Activated CD4-positive, alpha-beta memory T cell treated with anti-CD3 and anti-CD28 coated beads, Interleukin-2, amount 10 ng/mL, durations not matched to agents 7 days and 5 days (primary cell): Measurements from ENCODE around the gene HPCAL1. TPM values are rescaled to one million over a fixed set of nuclear protein-coding genes. Genes with fewer than 3 reads are reported as not detected.
"Not testable (repeated sequence)": the region's sequence is repeated elsewhere in the genome, so short reads cannot be mapped to it uniquely, and the experiment has no call there.

Experiments
- CTCF ChIA-PET: fragments of 350-600 bp; sonication (Branson Sonifier 250); formaldehyde crosslinking; loops from one replicate; lab custom pipeline; 2021; ENCODE audit warnings: antibody characterized with exemption, inconsistent platforms; lab: Charles Lee
- POLR2A ChIA-PET: fragments of 350-600 bp; sonication (Branson Sonifier 250); formaldehyde crosslinking; loops from one replicate; lab custom pipeline; 2021; ENCODE audit warnings: antibody characterized with exemption; lab: Charles Lee
- DNase-seq: peaks from one replicate; pipeline ENCODE4 v3.0.0-alpha.2; 2020
- H3K27ac Mint-ChIP-seq: one replicate; pipeline ENCODE4 v1.8.0; 2021; ENCODE audit warnings: mild to moderate bottlenecking, mixed read lengths
- H3K27me3 Mint-ChIP-seq: one replicate; pipeline ENCODE4 v1.8.0; 2021; ENCODE audit warnings: mixed read lengths
- H3K36me3 Mint-ChIP-seq: one replicate; pipeline ENCODE4 v1.8.0; 2021; ENCODE audit warnings: low read depth, mixed read lengths
- H3K4me1 Mint-ChIP-seq: one replicate; pipeline ENCODE4 v1.8.0; 2021; ENCODE audit warnings: mixed read lengths
- H3K4me3 Mint-ChIP-seq: one replicate; pipeline ENCODE4 v1.8.0; 2021; ENCODE audit warnings: mild to moderate bottlenecking, mixed read lengths
- H3K9me3 Mint-ChIP-seq: one replicate; pipeline ENCODE4 v1.8.0; 2021; ENCODE audit warnings: mixed read lengths
- total RNA-seq, 2 experiments: library from RNA; stranded (reverse); gene quantifications; one replicate each; pipeline ENCODE4 v1.2.3, GENCODE V29; 2021

The HPCAL1 gene
- total RNA-seq, 2 experiments from 2014 or later, result 70.0 to 71.4 TPM

DNA sequence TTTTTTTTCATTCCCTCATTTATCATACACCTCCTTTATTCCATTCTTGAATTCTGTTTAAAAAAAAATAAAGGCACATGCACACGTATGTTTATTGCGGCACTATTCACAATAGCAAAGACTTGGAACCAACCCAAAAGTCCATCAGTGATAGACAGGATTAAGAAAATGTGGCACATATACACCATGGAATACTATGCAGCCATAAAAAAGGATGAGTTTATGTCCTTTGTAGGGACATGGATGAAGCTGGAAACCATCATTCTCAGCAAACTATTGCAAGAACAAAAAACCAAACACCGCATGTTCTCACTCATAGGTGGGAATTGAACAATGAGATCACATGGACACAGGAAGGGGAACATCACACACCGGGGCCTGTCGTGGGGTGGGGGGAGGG is 39.2 kb upstream of the HPCAL1 start:
- H3K27me3 Mint-ChIP-seq, H3K36me3 Mint-ChIP-seq, H3K4me1 Mint-ChIP-seq, H3K9me3 Mint-ChIP-seq, DNase-seq, H3K27ac Mint-ChIP-seq, H3K4me3 Mint-ChIP-seq, CTCF ChIA-PET, POLR2A ChIA-PET: not testable (repeated sequence)

DNA sequence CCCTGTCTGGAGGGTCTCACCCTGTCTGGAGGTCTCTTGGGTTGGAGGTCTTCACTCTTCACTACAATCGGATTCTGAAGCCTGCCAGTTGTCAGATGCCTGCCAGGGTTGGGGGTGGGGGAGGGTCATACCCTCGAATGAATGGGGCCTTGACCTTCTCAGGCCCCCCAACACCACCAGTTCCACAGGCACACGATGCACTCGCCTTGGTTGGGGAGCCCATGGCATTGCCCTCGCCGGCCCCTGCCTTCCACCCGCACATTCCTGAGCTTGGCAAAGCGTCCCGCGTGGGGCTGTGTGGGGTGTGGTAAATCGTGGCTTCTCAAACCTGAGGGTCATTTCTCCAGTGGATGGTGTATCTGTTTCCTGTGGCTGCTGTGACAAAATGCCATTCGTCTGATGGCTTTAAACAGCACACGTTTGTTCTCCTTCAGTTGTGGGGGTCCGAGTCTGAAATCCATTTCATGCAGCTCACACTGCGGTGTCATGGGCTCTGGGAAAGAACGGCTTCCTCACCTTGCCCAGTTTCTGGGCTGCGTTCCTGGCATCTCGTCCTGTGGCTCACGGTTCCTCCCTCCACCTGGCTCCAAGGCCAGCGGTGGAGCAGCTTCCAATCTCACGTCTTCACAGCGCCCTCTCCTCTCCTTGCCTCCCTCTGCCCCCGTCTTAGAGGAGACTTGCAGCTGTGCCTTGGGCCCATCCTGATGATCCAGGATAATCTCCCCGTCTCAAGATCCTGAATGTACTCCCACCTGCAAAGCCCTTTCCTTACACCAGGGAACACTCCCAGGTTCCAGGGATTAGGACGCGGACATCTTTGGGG is 38.0 kb upstream of the HPCAL1 start:
- peaks cover 5% of the 10 kb centered on the region for H3K27me3 Mint-ChIP-seq
- no peak overlapping the region for H3K27ac Mint-ChIP-seq
- H3K4me1 Mint-ChIP-seq, result peaks cover 3% of the 10 kb centered on the region
- no peak for DNase-seq
- ChIA-PET POLR2A (no interaction called here), CTCF (interaction anchor here (1.0 to 1.9 kb wide), 4 partner anchors 13 to 170 kb away, joined by 3 to 5 read pairs (median 3); no protein-coding TSS in a partner anchor)
- no peaks in the 10 kb centered on the region for H3K9me3 Mint-ChIP-seq
- no peaks in the 10 kb centered on the region for H3K36me3 Mint-ChIP-seq
- no peak overlapping the region for H3K4me3 Mint-ChIP-seq

DNA sequence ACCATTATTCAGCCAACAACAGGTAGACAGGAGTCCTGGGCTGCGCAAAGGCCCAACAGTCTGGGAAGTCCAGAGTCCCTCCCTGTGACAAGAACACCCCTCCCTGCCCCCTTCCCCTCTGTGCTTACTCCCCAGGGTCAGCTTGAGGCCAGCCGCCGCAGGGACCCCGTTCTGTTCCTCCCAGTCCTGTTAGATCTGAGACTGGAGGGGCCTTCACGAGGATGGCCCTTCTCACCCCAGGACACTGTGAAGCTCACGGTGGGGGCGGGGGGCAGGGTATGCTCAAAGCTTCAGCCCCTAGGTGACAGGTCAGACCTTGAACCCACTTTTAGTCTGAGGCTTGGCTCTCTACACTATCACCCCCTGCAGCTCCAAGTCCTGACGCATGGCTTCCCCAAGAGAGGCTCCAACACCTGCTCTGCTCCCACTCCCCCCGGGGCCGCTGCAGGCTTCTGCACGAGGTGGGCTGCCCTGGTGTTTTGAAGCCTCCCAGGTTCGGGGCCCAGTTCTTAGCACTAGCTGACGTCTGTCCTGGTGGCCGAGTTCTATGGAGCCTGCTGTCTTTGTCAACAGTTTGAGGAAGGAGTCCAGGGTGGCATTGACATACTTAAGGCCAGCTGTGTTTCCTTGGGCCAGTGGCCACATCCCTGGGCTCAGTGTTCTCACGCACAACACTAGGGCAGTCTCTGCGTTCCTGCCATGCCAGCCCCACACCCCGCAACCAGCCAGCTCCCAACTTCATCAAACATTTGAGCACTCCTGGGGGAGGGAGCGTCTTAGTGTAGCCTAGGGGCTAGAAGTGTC is 37.2 kb upstream of the HPCAL1 start:
- POLR2A ChIA-PET, result no interaction called here
- Mint-ChIP-seq H3K36me3 (no peaks in the 10 kb centered on the region), H3K27ac (no peak overlapping the region), H3K4me1 (peaks cover 3% of the 10 kb centered on the region), H3K27me3 (peaks cover 5% of the 10 kb centered on the region), H3K4me3 (no peak overlapping the region), H3K9me3 (no peaks in the 10 kb centered on the region)
- CTCF ChIA-PET, result interaction anchor here (1.0 to 1.9 kb wide), 4 partner anchors 14 to 170 kb away, joined by 3 to 5 read pairs (median 3); no protein-coding TSS in a partner anchor
- DNase-seq, result no peak

DNA sequence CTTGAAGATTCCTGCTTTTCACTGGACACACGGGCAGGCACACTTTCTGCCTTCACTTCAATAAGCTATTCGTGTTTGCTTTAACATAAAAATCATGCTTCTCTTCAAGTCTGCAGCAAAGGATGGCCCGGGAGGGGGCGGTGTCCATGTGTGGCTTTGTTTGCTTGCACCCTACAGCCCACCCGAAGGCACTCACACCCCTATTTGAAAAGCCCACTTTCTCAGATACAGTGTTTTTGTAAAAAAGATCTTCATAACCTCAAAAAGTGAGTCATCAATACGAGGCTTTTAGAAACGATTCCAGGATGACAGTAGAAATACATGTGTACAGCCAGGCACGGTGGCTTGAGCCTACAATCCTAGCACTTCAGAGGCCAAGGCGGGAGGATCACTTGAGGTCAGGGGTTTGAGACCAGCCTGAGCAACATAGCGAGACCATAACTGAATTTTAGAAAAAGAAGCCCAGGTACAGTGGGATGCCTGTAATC is 36.5 kb upstream of the HPCAL1 start:
- no peaks in the 10 kb centered on the region for H3K9me3 Mint-ChIP-seq
- H3K4me3 Mint-ChIP-seq, result no peak overlapping the region
- no peak overlapping the region for H3K27ac Mint-ChIP-seq
- H3K4me1 Mint-ChIP-seq, result peaks cover 5% of the 10 kb centered on the region
- peaks cover 3% of the 10 kb centered on the region for H3K27me3 Mint-ChIP-seq
- ChIA-PET POLR2A (no interaction called here), CTCF (interaction anchor here (1.3 to 1.9 kb wide), 2 partner anchors 14 to 142 kb away, joined by 3 to 5 read pairs; no protein-coding TSS in a partner anchor)
- no peaks in the 10 kb centered on the region for H3K36me3 Mint-ChIP-seq
- no peak for DNase-seq

DNA sequence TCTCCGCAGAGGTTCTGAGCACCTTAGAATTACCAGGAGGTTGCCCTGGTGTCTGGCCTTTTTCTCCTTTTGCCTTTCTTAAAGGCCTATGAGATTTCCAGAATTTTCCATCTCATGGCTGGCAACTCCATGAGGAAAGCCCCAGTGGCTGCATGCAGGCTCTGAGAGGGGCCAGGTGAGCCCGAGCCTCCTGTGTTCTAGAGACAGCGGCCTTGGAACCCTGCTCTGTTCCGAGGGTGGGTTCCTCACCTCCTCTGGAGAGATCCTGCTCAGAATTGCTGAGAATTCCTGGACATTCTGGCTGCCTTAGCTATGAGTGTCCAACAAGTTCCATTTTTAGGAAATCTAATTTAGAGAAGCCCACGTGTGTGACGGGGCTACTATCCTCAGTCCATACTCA is 35.7 kb upstream of the HPCAL1 start:
- H3K27ac Mint-ChIP-seq, result no peak overlapping the region
- CTCF ChIA-PET, result no interaction called here
- H3K4me1 Mint-ChIP-seq, result peaks cover 5% of the 10 kb centered on the region
- POLR2A ChIA-PET, result no interaction called here
- no peak overlapping the region for H3K4me3 Mint-ChIP-seq
- DNase-seq, result no peak
- H3K9me3 Mint-ChIP-seq, result no peaks in the 10 kb centered on the region
- H3K36me3 Mint-ChIP-seq, result no peaks in the 10 kb centered on the region
- peaks cover 3% of the 10 kb centered on the region for H3K27me3 Mint-ChIP-seq

DNA sequence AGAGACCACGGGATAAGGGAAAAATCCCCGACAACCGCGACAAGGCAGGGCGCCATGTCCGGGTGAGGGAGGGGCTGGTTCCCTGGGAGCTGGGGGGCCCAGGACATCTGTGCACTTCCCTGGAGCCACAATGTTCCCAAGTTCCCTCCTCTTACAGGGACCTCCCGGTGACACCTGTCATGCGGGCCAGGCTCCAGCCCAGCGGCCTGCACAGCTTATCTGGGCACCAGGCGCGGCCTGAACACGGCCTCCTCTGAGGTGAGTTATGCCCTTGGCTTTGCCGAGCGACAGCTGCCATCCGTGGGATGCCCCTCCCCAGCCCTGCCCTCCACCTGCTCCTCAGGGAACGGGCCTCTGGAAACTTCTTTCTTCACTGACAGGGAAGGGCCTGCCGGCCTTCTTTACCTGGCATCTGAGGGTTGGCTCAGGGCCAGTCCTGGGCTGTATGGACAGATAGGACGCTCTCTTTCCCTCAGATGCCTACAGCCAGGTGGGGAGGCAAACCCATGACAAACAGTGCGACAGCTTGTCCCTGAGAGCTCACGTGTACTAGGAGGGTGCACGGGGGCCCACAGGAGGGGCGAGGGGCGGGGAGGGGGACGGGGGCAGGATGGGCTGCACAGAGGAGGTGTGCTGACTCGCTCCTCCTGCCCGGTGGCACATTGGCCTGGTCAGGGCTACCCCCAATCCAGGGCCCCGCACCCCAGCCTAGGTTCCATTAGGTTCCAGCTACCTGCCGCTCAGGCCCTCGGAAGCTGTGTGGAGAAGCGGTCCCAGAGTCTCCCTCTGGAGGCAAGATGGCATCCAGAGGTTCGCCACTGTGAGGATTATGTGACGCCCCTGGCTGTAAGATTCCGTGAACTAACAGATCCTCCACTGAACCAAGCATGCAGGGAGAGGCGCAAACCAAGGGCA is 34.9 kb upstream of the HPCAL1 start:
- Mint-ChIP-seq H3K36me3 (no peaks in the 10 kb centered on the region), H3K4me3 (no peak overlapping the region), H3K9me3 (no peaks in the 10 kb centered on the region), H3K27me3 (no peaks in the 10 kb centered on the region), H3K27ac (no peak overlapping the region), H3K4me1 (peaks cover 5% of the 10 kb centered on the region)
- POLR2A ChIA-PET, result no interaction called here
- CTCF ChIA-PET, result no interaction called here
- DNase-seq, result no peak

DNA sequence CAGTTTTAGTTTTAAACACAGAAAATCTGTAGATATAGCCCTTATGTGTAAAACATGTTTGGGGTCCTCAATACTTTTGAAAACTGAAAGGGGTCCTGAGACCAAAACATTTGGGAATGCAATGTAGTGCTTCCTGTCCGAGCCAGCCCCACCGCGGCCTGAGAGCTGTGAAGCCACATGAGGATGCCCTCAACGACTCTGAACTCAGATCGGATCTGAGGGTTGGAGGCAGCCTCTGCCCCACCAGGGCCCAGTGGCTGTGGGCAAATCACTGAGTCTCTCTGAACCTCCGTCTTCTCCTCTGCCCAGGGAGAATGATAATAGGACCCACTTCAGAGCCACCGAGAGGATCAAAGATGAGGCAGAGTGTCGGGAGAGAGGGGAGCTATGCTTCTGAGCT is 33.4 kb upstream of the HPCAL1 start:
- Mint-ChIP-seq H3K27ac (no peak overlapping the region), H3K36me3 (no peaks in the 10 kb centered on the region), H3K9me3 (no peaks in the 10 kb centered on the region), H3K27me3 (no peaks in the 10 kb centered on the region), H3K4me1 (peaks cover 5% of the 10 kb centered on the region), H3K4me3 (no peak overlapping the region)
- ChIA-PET POLR2A (no interaction called here), CTCF (interaction anchor here (2.3 kb wide), 1 partner anchor 140 kb away, joined by 9 read pairs; no protein-coding TSS in a partner anchor)
- DNase-seq, result no peak

DNA sequence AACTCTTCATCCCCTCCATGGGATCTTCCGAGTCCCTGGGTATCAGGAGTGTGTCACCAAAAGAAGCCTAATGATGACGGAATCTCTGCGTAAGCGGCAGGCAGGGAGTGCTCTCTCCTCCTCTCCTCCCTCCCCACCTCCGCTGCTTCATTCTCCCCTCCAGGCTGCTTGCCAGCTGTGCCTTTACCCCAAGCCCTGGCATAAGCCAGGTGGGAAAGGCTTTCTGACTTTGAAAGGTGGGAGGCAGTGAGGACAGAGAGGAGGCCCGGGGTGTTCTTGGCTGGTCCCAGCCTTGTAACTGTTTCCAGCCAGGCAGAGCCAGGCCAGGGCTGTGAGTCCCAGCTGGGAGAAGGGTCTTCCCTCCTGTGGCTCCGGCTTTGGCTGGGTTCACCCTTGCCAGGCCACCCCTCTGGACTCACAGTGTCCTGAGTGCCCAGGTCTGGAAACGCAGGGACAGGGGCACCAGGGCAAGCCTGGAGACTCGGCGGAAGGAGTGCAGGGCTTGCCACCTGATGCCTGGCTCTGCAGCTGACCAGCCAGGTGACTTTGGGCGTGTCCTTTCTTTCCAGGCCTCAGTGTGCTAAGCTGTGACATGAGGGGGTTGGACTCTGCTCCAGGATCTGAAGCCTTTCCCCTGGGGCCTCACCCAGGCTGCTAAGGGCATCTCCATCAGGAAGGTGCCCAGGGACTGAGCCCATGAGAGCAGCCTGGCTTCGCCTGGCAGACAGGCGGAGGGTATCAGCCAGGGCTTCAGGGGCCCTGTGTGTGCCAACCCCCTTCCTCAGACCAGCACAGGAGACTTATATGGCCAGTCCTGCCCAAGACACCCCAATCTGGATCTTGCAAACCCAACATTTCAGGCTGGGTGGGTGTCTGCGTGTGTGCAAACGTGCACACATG is 32.7 kb upstream of the HPCAL1 start:
- H3K27me3 Mint-ChIP-seq, result no peaks in the 10 kb centered on the region
- DNase-seq, result no peak
- peaks cover 5% of the 10 kb centered on the region for H3K4me1 Mint-ChIP-seq
- H3K4me3 Mint-ChIP-seq, result no peak overlapping the region
- no peaks in the 10 kb centered on the region for H3K36me3 Mint-ChIP-seq
- no peak overlapping the region for H3K27ac Mint-ChIP-seq
- no peaks in the 10 kb centered on the region for H3K9me3 Mint-ChIP-seq
- ChIA-PET POLR2A (no interaction called here), CTCF (interaction anchor here (1.5 to 2.3 kb wide), 2 partner anchors 138 to 140 kb away, joined by 3 to 9 read pairs; no protein-coding TSS in a partner anchor)

DNA sequence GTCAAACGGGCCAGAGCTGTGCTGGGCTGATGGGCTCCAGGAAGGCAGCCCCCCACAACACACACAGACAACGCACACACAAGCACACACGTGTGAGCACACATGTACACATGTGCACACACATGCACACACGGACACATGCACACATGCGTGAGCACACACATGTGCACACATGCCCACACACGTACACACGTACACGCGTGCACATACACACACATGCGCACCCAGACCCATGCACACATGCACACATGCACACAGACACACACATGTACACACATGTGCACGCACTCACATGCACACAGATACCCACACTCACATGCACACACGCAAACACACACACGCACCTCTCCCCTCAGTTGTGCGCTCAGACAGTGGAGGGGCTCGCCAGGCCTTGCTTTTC is 31.2 kb upstream of the HPCAL1 start:
- ChIA-PET CTCF (interaction anchor here (1.5 to 2.3 kb wide), 2 partner anchors 137 to 138 kb away, joined by 3 to 9 read pairs; no protein-coding TSS in a partner anchor), POLR2A (no interaction called here)
- H3K4me1 Mint-ChIP-seq, result peaks cover 1% of the 10 kb centered on the region

DNA sequence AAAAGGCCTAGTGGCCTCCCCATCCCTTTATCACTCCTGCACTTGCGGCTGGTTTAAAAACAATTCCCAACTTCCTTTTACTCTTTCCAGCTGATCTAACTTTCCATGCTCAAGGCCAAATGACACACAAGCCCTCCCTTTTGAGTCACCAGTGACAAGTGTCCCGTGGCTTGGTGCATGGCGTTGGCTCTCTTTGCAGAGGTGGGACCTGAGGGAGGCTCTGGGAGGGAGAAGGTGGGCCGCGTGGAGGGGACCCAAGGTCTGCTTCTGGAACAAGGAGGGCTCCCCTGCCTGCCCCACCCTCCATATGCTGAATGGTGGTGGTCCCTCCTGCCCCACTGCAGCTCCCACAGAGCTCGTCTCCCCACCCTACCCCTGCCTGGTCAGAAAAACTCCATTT is 30.8 kb upstream of the HPCAL1 start:
- ChIA-PET POLR2A (no interaction called here), CTCF (no interaction called here)
- DNase-seq, result no peak
- H3K27ac Mint-ChIP-seq, result no peak overlapping the region
- H3K4me1 Mint-ChIP-seq, result peaks cover 1% of the 10 kb centered on the region
- H3K36me3 Mint-ChIP-seq, result no peaks in the 10 kb centered on the region
- H3K9me3 Mint-ChIP-seq, result no peaks in the 10 kb centered on the region
- H3K4me3 Mint-ChIP-seq, result no peak overlapping the region
- H3K27me3 Mint-ChIP-seq, result no peaks in the 10 kb centered on the region

More for the DNA sequence above, 31.2 kb upstream of the HPCAL1 start:
- no peaks in the 10 kb centered on the region for H3K36me3 Mint-ChIP-seq
- H3K27me3 Mint-ChIP-seq, result no peaks in the 10 kb centered on the region
- no peaks in the 10 kb centered on the region for H3K9me3 Mint-ChIP-seq
- no peak overlapping the region for H3K27ac Mint-ChIP-seq
- H3K4me3 Mint-ChIP-seq, result no peak overlapping the region
- DNase-seq, result no peak

DNA sequence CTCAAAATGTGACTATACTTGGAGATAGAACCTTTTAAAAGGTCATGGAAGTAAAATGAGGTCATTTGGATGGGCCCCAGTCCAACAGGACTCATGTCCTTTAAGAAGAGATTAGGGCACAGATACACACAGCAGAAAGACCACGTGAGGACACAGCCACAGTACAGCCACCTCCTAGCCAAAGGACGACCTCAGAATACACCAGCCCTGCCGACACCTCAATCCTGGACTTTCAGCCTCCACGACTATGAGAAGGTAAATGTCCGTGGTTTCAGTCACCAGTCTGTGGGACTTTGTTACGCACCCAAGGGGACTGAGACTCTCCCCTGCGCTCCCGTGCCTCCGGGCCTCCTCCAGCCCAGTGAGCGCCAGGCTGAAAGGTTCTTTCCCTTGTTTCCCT is 30.2 kb upstream of the HPCAL1 start:
- ChIA-PET CTCF (no interaction called here), POLR2A (no interaction called here)
- Mint-ChIP-seq H3K9me3 (no peaks in the 10 kb centered on the region), H3K4me3 (no peak overlapping the region), H3K36me3 (no peaks in the 10 kb centered on the region), H3K27ac (no peak overlapping the region), H3K27me3 (no peaks in the 10 kb centered on the region), H3K4me1 (peaks cover 5% of the 10 kb centered on the region)
- no peak for DNase-seq
